Activated CD8-positive, alpha-beta memory T cell treated with anti-CD3 and anti-CD28 coated beads, Interleukin-2, amount 50 U/mL, for 48 hours (primary cell): Measurements from ENCODE around the gene SMCR8.
"Not testable (repeated sequence)": the region's sequence is repeated elsewhere in the genome, so short reads cannot be mapped to it uniquely, and the experiment has no call there.

Experiments used
- DNase-seq: peaks from one replicate; pipeline ENCODE4 v3.0.0-alpha.2; 2020

SMCR8 gene

DNA sequence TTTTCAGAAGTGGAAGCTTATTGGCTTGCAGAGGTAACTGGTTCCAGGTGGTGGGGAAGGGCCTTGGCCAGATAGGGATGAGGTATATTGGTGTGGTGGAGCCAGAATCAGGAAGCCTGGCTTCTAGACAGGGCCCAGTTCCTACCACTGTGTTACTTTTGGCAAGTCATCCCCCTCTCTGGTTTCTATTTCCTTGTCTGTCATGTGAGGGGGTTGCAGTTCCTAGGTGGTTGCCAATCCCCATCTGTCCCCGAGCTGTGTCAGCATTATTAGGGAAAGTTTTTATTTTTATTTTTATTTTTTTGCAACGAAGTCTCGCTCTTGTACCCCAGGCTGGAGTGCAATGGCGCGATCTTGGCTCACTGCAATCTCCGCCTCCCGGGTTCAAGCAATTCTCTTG, 3.0 kb downstream of the SMCR8 start:
- DNase-seq: no peak

DNA sequence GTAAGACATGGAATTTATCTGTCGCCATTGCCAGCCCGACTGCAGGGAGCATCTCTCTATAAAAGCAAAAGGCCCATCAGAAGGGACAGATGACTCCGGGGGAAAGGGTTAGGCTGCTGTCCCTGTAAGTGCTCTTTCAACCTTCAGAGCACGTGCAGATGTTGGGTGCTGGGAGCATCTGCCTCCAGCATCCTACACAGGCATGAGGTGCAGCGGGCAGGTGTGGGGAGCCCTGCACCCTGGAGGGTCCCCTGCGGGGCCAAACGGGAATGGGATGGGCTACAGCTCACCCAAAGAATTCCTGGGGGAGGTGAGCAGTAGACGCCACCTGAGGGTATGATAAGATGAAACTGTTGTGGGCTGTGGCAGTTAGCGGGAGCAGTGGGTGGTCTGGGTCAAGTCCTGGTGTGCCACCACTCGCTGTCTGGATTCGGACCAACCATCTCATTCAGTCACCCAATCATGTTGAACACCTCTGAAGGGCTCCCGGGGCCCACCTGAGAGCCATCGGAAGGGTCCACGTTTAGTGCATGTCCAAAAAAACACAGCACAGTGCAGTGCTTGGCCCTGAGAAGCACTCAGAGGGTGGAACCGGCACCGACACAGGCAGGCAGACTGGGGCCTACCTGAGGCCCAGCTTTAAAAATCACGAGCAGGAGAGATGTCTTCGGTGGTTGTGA, 3.8 kb downstream of the SMCR8 start:
- DNase-seq: no peak

DNA sequence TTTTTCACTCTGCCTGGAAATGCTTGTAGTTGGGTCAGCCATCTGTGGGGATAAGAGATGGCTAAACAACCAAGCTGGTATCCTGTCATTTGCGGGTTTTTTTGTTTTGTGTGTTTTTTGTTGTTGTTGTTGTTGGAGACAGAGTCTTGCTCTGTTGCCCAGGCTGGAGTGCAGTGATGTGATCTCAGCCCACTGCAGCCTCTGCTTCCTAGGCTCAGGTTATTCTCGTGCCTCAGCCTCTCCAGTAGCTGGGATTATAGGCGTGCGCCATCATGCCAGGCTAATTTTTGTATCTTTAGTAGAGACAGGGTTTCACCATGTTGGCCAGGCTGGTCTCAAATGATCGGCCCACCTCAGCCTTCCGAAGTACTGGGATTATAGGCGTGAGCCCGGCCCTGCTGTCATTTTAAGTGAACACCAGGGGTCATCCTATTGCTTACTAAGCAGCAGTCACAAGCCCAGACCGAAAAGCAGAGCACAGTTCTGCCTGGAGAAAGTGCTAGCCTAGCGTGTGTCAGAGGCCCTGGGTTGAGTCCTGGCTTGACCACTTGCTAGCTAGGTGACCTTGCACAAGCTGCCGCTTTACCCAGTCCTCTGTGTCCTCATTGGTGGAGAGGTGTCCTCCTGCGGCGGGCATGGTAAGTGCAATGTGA, 4.6 kb downstream of the SMCR8 start:
- DNase-seq: no peak

DNA sequence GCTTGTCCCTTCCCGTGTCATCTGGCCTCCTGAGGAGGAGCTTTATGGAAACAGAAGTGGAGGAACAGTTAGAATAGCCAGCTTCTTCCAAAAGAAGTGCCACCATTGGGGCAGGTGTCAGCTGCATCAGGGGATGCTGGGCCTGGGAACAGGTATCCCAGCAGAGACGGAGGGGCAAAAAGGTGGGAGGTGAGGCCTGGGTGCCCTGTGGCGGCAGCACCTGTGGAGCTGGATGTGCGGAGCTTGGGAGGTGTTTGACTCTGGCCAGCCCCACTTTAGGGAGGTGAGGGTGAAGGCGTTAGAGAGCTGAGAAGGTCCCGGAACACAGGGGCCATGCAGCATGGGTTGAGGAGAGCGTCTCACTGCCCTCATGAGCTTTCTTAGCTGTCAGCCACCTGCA, 5.2 kb downstream of the SMCR8 start:
- DNase-seq: no peak

DNA sequence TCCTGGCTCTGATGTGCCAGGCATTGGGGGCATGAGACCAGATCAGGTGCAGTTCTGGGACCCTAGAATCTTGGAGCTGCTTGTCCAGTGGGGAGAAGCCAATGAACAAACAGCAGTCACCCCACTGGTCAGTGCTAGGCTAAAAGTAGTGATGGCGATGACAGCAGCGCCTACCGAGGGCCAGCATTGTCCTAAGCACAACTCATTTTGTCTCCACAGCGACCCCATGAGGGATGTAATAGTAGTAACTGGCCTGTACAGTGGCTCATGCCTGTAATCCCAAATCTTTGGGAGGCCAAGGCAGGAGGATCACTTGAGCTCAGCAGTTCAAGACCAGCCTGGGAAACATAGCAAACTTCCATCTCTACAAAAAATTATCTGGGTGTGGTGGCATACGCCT, 6.2 kb downstream of the SMCR8 start:
- no peak for DNase-seq

DNA sequence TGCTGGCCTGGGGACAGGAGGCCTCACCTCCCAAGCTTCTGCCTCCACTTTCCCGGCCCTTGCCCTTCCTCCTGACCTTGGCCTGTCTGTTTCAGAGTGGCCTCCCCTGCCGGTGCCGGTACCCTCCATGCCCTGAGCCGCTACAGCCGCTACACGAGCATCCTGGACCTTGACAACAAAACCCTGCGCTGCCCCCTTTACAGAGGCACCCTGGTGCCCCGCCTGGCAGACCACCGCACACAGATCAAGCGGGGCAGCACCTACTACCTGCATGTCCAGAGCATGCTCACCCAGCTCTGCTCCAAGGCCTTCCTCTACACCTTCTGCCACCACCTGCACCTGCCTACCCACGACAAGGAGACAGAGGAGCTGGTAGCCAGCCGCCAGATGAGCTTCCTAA, 7.4 kb downstream of the SMCR8 start:
- no peak for DNase-seq

DNA sequence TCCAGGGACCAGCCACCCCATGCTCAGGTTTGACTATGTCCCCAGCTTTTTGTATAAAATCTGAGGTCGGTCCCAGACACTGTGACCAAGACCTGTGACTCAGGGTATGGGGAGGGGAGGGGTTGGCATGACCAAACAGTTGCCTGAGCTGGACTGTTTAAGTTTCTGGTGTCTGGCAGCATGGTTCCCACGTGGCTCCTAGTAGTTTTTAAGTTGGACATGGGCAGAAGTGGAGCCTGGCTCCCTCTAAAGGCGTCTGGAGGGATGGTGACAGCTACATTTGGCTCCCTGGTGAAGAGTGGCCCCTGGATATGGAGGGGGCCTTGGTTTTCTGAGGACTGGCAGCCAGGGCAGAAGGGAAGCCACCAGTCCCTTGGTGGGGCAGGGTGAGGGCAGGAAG, 7.9 kb downstream of the SMCR8 start:
- DNase-seq: no peak

DNA sequence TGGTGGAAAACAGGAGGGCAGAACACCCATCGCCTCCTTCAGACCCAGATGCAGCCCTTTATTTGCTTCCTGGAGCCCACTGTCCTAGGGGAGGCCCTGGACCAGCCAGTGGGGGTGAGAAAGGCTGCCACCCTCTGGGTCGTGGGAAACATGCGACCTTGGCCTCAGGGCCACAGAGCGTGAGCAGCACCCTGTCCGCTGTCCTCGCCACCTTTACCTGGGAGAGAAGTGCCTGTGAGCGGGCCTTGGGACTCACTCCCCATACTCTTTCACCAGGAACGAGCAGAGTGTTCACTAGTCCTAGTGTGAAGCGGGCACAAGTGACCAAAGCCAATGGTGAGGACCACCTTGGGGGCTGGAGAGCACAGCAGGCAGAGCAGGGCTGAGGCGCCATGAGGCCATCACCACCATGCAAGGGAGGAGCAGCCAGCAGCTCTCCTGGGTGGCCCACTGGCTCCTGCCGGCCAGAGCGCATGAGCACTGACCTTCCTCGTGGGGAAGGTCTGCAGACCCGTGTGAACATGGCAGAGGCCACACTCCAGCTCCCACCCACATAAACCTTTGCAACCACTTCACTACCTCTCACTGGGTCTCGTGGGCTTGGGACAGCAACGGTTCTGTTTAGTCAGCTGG, 8.5 kb downstream of the SMCR8 start:
- no peak for DNase-seq

DNA sequence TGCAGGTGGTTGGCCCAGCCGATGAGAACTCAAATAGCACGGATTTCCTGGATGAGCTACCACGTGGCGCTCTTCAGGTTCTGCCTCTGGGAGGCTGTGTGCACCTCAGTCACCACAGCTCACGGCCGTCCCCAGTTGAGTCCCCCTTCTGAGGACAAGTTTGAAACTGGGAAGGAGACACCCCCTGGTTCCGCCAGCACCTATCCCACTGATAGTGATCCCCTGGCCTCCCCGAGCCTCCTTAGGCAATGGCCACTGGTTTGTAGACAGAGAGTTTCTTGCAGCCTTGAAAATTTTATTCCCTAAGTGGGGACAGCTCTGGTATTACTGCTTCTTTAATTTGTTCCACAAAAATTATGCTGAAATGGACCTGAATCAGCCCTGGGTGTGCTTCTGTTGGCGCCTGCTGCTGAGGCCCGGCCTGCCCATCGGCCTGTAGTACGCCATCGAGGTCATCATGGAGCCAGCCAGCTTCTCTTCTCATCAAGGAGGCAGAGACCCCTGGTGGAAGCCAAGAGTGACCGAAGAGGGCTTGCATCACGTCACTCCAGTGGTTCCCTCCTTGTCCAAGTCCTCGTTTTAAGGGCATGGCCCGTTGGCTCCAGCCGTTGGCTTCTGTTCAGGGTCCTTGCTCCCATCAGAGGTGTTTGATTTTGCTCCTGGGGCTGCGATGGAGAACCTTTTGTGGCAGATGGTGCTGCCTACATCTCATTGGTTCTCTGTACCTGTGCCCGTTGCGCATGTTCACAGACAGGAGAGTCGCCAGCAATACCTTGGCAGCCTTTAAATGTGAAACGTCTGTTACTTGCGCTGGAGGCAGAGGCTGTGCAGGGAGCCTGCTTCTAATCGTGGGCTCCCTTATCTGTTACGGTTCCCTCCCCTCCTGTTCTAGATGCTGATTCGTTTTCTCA, 9.3 kb downstream of the SMCR8 start:
- DNase-seq: no peak

DNA sequence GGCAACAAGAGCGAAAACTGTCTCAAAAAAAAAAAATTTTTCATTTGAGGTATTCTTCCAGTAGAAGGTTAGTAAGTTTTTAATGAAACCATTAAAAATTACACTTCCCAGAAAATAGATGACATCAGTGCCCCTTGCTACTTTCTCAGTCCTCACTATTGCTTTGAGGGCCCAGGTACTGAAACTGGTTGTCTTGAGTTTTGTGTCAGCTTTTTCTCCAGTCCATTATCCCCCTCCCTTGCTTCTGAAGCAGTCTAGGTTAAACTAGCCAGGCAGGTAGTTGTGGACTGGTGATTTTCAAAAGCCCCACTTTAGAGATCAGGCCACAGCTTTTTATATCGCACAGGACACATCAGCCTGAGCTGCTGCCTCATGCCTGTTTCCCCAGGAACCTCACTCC, 10.9 kb downstream of the SMCR8 start:
- DNase-seq: no peak

DNA sequence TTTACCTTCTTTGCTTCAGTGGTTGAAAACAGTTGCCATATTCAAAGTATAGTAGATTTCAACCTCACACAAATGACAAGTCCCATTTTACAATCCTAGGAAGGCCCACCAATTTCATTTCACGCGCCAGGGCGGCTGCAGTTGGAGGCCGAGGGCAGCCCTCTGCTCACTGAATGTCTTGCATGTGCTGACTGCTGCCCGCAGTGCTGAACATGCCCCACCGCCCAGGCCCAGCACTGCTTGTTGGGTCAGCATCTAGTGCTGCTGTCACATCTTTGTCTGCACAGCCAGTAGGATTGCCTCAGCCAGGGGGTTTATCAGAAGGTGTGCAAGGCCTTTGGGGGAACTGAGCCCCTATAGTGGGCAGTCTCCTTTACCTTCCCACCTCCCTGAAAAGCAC, 11.5 kb downstream of the SMCR8 start:
- DNase-seq: no peak

DNA sequence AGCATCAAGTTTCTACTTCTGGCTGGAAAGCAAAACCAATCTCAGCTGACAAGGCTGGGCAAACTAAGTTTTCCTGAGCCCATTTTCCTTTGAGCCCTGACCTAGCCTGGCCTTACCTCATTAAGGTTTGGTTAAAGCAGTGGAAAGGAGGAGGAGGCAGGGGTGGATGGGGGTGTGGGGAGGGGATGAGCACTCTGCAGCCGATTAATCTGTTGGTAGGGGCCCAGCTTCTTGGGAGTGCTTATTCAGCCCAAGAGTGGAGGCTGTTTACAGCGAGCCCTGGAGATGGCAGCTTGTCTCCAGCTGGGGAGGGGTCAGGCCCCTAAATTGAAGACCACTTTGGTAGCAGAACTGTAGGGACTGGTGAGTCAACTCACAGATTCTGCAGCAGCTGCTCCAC, 12.0 kb downstream of the SMCR8 start:
- no peak for DNase-seq

DNA sequence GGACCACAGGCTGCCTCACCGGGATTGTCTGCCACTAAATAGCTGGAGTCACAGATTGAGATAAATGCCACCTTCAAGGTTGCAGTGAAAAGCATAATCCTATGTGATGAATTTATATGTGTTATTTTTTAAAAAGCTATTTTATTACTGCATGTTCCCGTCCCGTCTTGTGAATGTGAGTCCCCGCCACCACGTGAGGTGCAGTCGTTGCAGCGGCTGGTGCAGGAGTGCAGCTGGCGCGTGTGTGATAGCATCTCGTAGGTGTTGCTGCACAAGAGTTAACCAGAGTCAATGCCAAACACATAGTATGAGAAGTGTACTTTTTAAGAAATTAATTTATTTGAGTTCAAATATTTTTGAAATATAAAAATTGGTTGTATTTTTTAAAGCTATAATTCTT, 12.5 kb downstream of the SMCR8 start:
- DNase-seq: no peak

DNA sequence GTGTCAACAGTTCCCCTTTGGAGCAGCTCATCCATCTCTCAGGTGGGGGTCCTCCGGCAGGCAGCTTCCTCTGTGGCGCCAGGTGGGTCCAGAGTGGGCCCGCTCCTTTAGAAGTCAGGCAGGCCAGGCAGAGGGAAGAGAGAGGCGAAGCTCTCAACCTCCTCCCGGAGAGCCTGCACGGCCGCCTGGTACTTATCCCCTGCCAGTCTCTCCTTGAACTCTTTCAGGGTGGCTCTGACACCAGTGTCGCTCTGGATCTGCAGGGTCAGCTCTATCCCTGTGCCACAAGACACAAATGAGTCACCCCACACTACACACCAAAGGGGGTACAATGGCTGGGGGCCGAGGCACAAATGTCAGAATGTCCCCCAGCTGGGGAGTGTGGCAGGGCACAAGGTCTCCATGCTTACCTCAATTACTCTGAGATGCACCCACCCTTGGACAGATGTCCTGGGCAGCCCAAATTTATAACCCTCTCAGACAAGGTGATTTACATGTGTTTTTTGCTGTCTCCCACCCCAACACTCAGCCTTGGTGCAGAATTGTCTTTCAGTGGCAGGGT, 13.6 kb downstream of the SMCR8 start:
- no peak for DNase-seq

DNA sequence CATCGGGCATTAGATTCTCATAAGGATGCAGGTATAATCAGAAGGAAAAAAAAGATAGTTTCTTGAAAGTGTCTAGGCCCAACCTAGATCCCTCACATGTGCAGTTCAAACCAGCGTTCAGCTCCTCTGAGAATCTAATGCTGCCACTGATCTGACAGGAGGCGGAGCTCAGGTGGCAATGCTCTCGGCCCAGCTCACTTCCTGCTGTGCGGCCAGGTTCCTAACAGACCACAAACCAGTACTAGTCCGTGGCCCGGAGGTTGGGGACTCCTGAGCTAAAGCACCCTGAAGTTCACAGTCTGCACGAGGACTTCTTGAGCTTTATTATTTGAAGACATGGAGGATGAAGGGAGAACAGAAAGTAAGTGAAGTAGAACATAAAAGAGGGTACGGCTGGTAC, 16.8 kb downstream of the SMCR8 start:
- DNase-seq: no peak

DNA sequence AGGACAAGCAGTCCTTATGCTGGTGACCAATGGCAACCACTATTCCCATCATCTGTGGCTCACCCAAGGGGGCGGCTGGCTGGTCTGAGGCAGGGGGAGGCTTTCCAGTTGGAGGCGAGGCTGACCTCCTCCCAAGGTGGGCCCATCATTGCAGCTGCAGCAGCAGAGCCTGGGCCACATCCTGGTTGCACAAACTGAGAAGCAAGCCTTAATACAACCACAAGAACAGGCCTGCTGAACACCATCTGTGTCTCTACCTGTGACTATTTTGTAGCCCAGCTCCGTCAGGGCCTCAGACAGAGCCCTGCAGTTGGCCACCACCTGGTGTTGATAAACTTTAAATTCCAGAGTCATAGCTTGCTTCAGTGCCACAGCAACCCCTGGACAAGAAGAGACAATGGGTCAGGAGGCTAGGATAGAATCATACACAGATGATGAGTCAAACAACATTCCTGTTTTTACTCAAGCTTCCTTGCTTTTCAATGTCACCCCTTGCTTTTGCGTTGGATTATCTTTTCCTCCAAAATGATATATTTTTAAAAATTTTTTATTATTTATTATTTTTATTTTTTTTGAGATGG, 17.9 kb downstream of the SMCR8 start:
- no peak for DNase-seq

DNA sequence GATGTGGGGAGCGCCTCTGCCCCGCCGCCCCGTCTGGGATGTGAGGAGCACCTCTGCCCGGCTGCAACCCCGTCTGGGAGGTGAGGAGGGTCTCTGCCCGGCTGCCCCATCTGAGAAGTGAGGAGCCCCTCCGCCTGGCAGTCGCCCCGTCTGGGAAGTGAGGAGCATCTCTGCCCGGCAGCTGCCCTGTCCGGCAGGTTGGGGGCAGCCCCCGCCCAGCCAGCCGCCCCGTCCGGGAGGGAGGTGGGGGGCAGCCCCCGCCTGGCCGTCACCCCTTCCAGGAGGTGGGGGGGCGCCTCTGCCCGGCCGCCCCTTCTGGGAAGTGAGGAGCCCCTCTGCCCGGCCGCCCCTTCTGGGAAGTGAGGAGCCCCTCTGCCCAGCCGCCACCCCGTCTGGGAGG, 23.1 kb downstream of the SMCR8 start:
- not testable (repeated sequence) for DNase-seq

DNA sequence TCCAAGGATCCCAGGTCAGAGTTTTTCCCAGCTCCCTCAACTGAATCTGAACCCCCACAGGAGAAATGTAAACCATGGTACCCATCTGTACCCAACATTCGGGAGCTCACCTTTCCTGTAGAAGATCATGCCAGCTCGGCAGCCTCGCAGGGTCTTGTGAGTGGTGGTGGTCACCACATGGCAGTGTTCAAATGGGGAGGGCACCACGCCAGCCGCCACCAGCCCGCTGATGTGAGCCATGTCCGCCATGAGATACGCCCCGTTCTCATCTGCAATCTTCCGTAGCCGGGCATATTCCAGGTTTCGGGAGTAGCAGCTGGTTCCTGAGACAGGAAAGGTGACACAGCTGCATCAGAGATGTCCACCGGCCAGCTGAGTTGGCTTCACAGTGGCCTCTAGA, 24.8 kb downstream of the SMCR8 start:
- DNase-seq: no peak

DNA sequence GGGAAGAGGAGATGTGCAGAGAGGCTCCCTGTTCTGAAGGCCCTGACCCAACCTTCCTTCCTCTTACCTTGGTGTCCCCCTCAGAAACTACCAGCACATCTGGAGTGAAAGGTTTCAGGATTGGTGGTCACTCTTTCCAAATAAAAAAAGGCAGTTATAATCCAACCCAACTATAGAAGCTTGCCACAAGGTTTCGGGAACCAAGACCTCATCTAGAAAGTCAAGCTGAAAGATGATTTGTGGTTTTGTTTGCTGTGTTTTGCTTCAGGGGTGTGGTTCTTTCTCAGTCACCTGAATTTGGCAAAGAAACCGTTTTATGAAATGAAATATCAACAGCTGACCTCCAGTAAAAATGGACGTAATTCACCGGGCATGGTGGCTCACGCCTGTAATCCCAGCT, 28.9 kb downstream of the SMCR8 start:
- DNase-seq: no peak

DNA sequence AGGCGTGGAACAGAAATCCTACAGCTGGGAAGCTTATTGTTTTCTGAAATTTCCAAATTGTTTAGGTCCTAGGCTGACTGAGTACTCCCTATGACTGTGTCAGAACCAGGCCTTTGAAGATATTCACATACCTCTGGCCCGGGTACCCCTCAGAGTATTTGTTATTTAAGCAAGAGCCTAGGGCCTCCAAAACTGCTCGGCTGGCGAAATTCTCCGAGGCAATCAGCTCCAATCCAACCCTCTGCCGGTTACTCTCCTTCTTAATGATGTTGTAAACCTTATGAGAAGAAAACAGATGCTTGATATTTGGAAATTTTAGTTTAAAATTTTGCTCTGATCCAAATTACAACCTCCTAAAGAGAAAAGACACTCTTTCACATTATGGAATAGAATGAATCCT, 38.4 kb downstream of the SMCR8 start:
- no peak for DNase-seq

DNA sequence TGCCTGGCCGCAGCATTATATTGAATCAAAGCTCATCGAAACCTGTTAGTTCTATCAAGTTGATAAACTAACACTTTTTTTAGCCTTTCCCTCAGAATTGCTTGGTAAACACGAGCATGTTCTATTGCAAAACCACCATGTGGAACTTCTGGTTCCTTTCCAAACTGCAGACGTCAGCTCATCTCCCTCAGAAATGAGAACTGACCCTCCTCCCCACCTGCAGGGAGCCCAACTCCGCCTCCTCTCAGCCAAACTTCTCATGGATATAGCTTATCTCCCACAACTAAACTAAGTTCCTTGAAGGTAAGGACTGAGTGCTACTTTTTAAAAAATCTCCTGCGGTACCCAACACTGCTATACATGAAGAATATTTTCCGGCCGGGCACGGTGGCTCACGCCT, 41.5 kb downstream of the SMCR8 start:
- no peak for DNase-seq

DNA sequence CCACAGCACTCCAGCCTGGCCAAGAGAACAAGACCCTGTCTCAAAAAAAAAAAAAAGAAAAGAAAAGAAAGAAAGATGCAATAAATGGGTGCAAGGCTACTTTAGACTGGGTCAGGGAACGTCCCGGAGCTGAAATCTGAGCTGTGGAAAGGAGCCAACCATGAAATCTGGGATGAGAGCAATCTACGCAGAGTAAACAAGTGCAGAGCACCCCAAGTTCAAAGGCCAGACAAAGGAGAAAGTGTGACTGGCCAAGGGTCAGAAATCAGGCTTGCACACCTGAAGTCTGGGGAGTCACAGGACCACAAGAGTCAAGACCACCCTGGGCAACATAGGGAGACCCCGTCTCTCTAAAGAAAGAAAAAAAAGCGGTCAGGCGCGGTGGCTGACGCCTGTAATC, 45.4 kb downstream of the SMCR8 start:
- no peak for DNase-seq
